ENCODE results near the gene HYI.

The HYI gene

DNA sequence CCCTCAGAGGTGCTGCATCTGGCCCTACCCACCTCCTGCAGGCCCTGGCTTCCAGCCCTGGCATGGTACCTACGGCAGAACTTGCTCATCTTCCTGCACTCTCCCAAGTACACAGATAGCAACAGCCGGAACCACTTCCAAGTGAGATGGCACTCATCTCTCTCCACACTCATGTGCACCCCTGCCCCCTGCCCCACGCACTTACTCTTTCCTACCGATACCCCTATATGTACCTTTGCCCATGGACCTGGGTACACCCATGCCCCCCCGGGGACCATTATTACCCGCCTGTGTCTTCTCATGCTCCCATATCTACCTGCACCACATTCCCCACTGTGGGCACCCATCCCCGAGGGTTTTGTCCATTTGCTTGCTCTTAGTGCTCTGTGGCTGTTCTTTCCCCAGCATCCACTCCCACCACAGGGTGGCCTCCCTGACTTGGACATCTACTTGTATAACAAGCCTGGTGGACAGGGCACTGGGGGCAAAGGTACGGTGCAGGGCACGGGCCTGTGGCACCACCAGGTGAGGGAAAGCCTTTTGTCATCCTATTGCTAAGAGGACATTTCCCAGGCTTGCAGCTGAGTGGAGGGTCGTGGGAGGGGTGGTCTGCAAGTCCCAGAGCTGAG, 14.7 kb downstream of the HYI start:
- TF ChIP-seq, protein P1, sequence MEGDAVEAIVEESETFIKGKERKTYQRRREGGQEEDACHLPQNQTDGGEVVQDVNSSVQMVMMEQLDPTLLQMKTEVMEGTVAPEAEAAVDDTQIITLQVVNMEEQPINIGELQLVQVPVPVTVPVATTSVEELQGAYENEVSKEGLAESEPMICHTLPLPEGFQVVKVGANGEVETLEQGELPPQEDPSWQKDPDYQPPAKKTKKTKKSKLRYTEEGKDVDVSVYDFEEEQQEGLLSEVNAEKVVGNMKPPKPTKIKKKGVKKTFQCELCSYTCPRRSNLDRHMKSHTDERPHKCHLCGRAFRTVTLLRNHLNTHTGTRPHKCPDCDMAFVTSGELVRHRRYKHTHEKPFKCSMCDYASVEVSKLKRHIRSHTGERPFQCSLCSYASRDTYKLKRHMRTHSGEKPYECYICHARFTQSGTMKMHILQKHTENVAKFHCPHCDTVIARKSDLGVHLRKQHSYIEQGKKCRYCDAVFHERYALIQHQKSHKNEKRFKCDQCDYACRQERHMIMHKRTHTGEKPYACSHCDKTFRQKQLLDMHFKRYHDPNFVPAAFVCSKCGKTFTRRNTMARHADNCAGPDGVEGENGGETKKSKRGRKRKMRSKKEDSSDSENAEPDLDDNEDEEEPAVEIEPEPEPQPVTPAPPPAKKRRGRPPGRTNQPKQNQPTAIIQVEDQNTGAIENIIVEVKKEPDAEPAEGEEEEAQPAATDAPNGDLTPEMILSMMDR (IDR thresholded peaks at IDR 0.05; ENCODE audit: low read depth, low read length, missing control alignments): no peak
- H3K4me3 ChIP-seq (ENCODE audit: low read depth, low read length): no peak overlapping the region
- DNase-seq (ENCODE audit: low read depth): no peak

DNA sequence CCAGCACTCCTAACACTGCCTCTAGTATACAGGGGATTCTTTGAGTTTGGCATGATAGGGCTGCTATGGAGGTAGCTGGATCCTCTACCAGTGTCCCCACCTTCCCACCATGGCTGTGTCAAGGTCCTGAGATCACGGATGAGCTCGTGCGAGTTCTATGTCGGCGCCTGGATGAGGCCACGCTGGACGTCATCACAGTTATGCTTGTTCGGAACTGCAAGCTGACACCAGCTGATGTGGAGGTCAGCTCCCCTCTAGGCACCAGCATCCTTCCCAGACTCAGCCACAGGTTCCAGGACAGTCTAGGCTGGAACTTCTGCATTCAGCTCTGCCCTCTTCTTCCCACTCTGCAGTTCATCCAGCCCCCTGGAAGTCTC, 15.2 kb downstream of the HYI start:
- TF ChIP-seq, protein P1 (IDR thresholded peaks at IDR 0.05; ENCODE audit: low read depth, low read length, missing control alignments): no peak
- no peak for DNase-seq (ENCODE audit: low read depth)
- no peak overlapping the region for H3K4me3 ChIP-seq (ENCODE audit: low read depth, low read length)

DNA sequence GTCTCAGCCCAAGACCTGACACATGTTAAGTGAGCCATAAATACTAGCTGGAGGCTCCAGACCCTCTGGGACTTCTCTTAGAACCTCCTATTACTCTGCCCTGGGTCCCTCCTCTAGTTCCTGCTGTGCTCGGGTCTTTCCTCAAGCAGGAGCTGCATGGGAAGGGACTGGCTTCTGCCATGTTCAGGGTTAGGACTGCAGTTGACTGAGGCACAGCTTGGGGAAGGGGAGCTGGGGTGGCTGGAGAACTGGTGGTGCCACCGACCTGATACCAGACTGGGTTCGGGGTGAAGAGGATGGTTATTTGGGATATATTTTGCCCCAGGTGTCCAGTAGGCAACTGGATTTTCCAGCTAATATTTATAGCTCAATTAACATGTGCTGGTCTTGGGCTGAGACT, 15.7 kb downstream of the HYI start:
- no peak overlapping the region for H3K4me3 ChIP-seq (ENCODE audit: low read depth, low read length)
- no peak for DNase-seq (ENCODE audit: low read depth)
- TF ChIP-seq, protein P1 (IDR thresholded peaks at IDR 0.05; ENCODE audit: low read depth, low read length, missing control alignments): no peak

DNA sequence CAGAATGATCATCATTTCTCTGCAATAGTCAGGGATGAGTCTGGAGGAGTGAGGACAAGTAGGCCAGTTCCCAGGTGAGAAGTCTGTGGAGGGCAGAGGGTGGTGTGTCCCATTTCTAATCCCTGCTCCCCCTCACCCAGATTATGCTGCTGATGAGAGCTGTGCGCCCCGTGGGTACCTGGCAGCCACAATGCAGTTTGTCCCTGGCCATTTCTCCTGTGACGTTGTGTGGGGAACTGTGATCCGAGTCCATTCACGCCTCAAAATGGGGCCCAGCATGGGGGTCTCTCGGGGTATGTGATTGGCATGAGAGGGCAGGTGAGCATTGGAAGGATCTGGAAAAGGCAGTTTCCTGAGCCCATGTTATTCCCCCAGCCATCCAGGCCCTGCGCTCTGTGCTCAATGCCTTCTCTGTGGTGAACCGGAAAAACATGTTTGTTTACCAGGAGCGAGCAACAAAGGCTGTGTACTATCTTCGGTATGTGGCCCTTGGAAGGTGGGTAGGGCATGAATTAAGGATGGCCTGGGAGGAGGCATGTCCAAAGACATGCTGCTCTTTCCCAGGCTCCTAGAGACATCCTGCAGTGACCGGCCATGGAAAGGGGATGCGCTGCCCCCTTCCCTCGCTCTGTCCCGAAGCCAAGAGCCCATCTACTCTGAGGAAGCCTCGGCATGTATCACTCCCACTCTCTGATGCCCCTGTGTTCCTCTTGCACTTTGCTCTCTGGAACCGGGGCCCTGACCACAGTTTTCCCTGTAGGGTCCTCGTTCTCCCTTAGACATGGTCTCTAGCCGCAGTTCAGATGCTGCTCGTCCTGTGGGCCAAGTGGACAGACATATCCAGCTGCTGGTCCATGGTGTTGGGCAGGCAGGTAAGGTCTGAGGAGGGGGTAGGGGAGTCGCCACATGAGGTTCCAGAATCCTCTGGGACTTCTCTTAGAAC, 16.4 kb downstream of the HYI start:
- DNase-seq (ENCODE audit: low read depth): no peak
- no peak overlapping the region for H3K4me3 ChIP-seq (ENCODE audit: low read depth, low read length)
- TF ChIP-seq, protein P1 (IDR thresholded peaks at IDR 0.05; ENCODE audit: low read depth, low read length, missing control alignments): no peak

DNA sequence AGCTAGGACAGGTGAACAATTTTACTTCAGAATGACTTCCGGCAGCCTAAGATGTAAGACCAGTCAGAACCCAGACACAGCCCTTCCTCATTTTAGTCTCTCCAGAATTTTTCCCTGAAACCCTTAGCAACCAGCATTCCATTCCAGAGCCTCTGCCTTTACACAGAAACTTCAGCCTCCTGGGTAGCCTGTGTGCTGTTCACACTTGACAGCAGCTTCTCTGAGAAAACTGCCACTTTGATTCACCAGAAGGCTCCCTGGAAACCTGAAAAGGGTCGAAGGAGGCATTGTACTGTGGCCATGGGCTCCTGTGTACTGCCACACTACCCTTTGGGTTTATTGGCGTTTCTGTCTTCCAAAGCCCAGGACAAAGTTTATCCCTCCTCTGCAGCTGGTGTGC, 17.4 kb downstream of the HYI start:
- no peak for DNase-seq (ENCODE audit: low read depth)
- TF ChIP-seq, protein P1 (IDR thresholded peaks at IDR 0.05; ENCODE audit: low read depth, low read length, missing control alignments): no peak
- H3K4me3 ChIP-seq (ENCODE audit: low read depth, low read length): no peak overlapping the region

DNA sequence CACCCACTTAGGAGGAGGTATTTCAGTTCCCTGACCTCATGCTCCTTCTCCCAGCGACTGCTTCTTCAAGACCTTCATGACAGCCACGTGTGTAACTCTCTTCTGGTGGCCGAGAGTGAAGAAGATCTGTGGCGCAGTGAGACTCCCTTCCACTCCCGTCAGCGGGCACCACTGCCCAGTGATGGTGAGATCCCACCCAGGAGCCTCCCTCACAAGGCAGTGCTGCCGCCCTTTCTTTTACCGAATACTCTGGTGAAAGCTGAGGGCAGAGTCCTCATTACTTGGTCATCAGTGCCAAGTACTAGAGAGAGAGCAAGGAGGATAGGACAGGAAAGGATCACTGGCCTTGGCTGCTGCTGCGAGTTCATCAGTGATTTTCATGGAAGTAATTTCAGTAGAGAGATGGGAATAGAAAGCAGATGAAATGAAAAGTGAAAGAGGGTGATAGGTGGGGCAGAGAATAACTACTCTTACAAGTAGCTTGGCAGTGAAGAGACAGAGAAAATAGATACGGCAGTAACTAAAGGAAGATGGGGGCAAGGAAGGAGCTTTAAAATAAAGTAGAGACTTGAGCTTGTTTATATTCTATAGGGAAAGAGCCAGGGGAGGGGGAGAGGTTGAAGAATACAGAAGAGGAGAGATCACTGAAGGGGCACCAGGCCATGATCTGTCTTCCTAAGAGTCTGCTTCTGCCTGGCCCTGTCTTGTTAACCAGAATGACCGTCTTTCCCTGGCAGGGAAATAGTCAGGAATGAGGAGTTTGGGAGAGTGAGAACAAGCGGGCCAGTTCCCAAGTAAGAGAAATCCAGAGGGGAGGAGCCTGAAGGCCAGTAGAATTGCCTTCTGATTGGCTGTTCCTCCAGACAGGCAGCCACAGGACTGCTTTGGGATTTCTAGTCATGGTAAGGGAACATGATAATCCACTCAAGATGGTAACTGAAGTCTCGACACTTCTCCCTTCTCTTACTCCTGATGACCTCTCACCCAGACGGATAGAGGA, 18.3 kb downstream of the HYI start:
- H3K4me3 ChIP-seq (ENCODE audit: low read depth, low read length): no peak overlapping the region
- no peak for DNase-seq (ENCODE audit: low read depth)
- TF ChIP-seq, protein P1 (IDR thresholded peaks at IDR 0.05; ENCODE audit: low read depth, low read length, missing control alignments): no peak
